Measurements from ENCODE around the gene KLRB1.
"Not testable (repeated sequence)": the region's sequence is repeated elsewhere in the genome, so short reads cannot be mapped to it uniquely, and the experiment has no call there.

The KLRB1 gene

GRCh38 chr12:9562841-9563453 is 44.8 kb downstream of the KLRB1 start:
- DNase-seq (ENCODE audit: insufficient read length, low spot score); FAIRE-seq: not testable (repeated sequence)

GRCh38 chr12:9545489-9545888 is 62.2 kb downstream of the KLRB1 start:
- not testable (repeated sequence) for FAIRE-seq; DNase-seq (ENCODE audit: insufficient read length, low spot score)
